Calu3 (cell line): ENCODE data around the gene PPP1R15B. TPM values are rescaled to one million over a fixed set of nuclear protein-coding genes. Genes with fewer than 3 reads are reported as not detected.

Experiments used
- BruUV-seq: library from RNA; stranded (reverse); fragments of 400-500 nt; replicated peaks from 2 replicates; lab custom pipeline; 2021; lab: Mats Ljungman, UMichigan
- CTCF ChIA-PET: fragments of 300-600 bp; sonication (Branson Sonifier 250); formaldehyde crosslinking; loops from one replicate; lab custom pipeline; 2022; ENCODE audit warnings: antibody characterized with exemption; lab: Charles Lee
- DNase-seq: peaks from one replicate; pipeline ENCODE4 v3.0.0; 2022
- H3K27ac Mint-ChIP-seq: one replicate; pipeline ENCODE4 v1.8.0; 2022; ENCODE audit warnings: mixed read lengths; ENCODE audit not compliant: unreplicated experiment
- H3K27me3 Mint-ChIP-seq: one replicate; pipeline ENCODE4 v1.8.0; 2022; ENCODE audit warnings: mixed read lengths; ENCODE audit not compliant: unreplicated experiment
- H3K36me3 Mint-ChIP-seq: one replicate; pipeline ENCODE4 v1.8.0; 2022; ENCODE audit warnings: mild to moderate bottlenecking, moderate library complexity, mixed read lengths; ENCODE audit not compliant: insufficient read depth, unreplicated experiment
- H3K4me1 Mint-ChIP-seq: one replicate; pipeline ENCODE4 v1.8.0; 2022; ENCODE audit warnings: mild to moderate bottlenecking, low read depth, mixed read lengths; ENCODE audit not compliant: unreplicated experiment
- H3K4me3 Mint-ChIP-seq: one replicate; pipeline ENCODE4 v1.8.0; 2022; ENCODE audit warnings: mild to moderate bottlenecking, low read depth, moderate library complexity, mixed read lengths; ENCODE audit not compliant: unreplicated experiment
- H3K9me3 Mint-ChIP-seq: one replicate; pipeline ENCODE4 v1.8.0; 2022; ENCODE audit warnings: low read depth, mixed read lengths; ENCODE audit not compliant: unreplicated experiment
- CTCF ChIP-seq: fragments of 200-600 bp; IDR thresholded peaks from one replicate; pipeline ENCODE4 v1.8.0; 2022; ENCODE audit warnings: antibody characterized with exemption; ENCODE audit not compliant: unreplicated experiment
- intact Hi-C: fragments of 100-400 bp; cut with micrococcal nuclease; formaldehyde crosslinking; loops from one replicate; pipeline ENCODE4 v1.10.0; 2022; ENCODE audit not compliant: unreplicated experiment
- total RNA-seq: library from RNA; stranded (reverse); gene quantifications from 2 replicates; pipeline ENCODE4 v1.2.3, GENCODE V29; 2022

The PPP1R15B gene
- total RNA-seq, 1 experiment from 2014 or later: 68.8 TPM

GRCh38 chr1:204390751-204391466 lies 20.7 kb downstream of the PPP1R15B start:
- H3K27ac Mint-ChIP-seq: no peak overlapping the region
- TF ChIP-seq CTCF: no peak
- intact Hi-C loops: no loop called here
- CTCF ChIA-PET: interaction anchor here (0.7 kb wide), 1 partner anchor 295 kb away, joined by 3 read pairs; no protein-coding TSS in a partner anchor
- H3K9me3 Mint-ChIP-seq: no peaks in the 10 kb centered on the region
- peaks cover 23% of the 10 kb centered on the region for H3K36me3 Mint-ChIP-seq
- no peaks in the 10 kb centered on the region for H3K27me3 Mint-ChIP-seq
- no peaks in the 10 kb centered on the region for H3K4me1 Mint-ChIP-seq
- H3K4me3 Mint-ChIP-seq: no peak overlapping the region
- DNase-seq: no peak
- BruUV-seq: no TSS peak

- Mint-ChIP-seq H3K27me3 (no peaks in the 10 kb centered on the region), H3K4me1 (no peaks in the 10 kb centered on the region), H3K4me3 (no peak overlapping the region), H3K36me3 (peaks cover 8% of the 10 kb centered on the region), H3K9me3 (no peaks in the 10 kb centered on the region), H3K27ac (no peak overlapping the region)
- no peak for DNase-seq
- BruUV-seq: no TSS peak
- TF ChIP-seq CTCF: no peak
- intact Hi-C loops: no loop called here
- CTCF ChIA-PET: interaction anchor here (0.6 to 0.7 kb wide), 2 partner anchors 51 to 83 kb away, joined by 3 to 5 read pairs; no protein-coding TSS in a partner anchor
Observed at GRCh38 chr1:204385727-204386126, 25.9 kb downstream of the PPP1R15B start.

GRCh38 chr1:204384636-204385352 lies 26.8 kb downstream of the PPP1R15B start:
- H3K9me3 Mint-ChIP-seq: no peaks in the 10 kb centered on the region
- CTCF ChIA-PET: interaction anchor here (1.0 kb wide), 1 partner anchor 14 kb away, joined by 6 read pairs; no protein-coding TSS in a partner anchor

More at GRCh38 chr1:204384636-204385352, 26.8 kb downstream of the PPP1R15B start:
- no peak for TF ChIP-seq CTCF
- DNase-seq: no peak
- Mint-ChIP-seq H3K27me3 (no peaks in the 10 kb centered on the region), H3K4me3 (no peak overlapping the region), H3K36me3 (peaks cover 3% of the 10 kb centered on the region), H3K27ac (no peak overlapping the region), H3K4me1 (no peaks in the 10 kb centered on the region)
- intact Hi-C loops: no loop called here
- no TSS peak for BruUV-seq
